Body of pancreas (tissue), 4 donors: Measurements from ENCODE around the gene CDKN2D.

Source experiments
- CTCF ChIP-seq, 7 experiments: fragments of 450-650 bp in 4 of 7; fragments of 200-600 bp in 3 of 7; sonication (generic) in 3 of 7; IDR thresholded peaks; one replicate each; pipeline ENCODE4 v1.5.1; 2016 to 2019; ENCODE audit warnings: antibody characterized with exemption in 7 of 7
- POLR2A ChIP-seq, 3 donors: fragments of 450-650 bp; IDR thresholded peaks; one replicate each; pipeline ENCODE4 v1.6.1; 2016; ENCODE audit warnings: antibody characterized with exemption in 3 of 3, mild to moderate bottlenecking in 2 of 3

- no peak for TF ChIP-seq POLR2A (IDR thresholded peaks at IDR 0.05)
- TF ChIP-seq CTCF (IDR thresholded peaks at IDR 0.05): no peak
Measured at GRCh38 chr19:10582091-10582490, 13.3 kb upstream of the CDKN2D start.
